ENCODE results near the gene PPP6R2.
"Not testable (repeated sequence)": the region's sequence is repeated elsewhere in the genome, so short reads cannot be mapped to it uniquely, and the experiment has no call there.

The PPP6R2 gene

DNA sequence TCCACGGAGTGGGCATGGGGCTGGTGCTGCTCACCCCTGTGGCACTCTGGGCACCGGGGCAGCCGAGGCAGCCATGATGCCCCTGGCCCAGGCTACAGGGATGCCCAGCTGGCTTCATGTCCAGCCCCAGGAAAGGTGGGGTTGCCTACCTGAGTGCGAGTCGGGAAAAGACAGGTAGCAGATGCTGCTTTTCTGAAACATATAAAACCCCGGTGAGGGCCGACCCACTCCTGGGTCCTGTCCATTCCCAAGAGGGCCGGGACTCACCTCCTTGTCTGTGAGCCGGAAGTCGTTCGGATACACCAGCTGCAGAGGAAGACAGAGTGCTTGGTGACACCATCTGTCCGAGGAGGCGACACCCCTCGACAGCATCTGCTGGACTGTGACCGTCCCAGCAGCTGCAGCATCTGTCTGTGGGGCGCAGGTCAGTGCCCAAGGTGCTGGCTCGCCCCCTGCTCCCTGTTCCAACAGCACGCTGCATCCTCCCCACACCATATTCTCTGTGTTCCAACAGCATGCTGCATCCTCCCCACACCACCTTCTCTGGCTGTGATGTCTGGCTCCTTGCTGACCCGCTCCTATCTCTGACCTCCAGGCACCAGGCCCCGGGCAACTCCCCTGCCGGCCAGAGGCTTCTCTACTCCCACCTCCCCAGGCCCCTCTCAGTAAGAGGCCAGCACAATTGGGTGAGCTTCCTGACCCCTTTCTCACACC is 24.3 kb upstream of the PPP6R2 start:
- no peak for DNase-seq (ENCODE audit: low read depth)
- TF ChIP-seq, protein P1, sequence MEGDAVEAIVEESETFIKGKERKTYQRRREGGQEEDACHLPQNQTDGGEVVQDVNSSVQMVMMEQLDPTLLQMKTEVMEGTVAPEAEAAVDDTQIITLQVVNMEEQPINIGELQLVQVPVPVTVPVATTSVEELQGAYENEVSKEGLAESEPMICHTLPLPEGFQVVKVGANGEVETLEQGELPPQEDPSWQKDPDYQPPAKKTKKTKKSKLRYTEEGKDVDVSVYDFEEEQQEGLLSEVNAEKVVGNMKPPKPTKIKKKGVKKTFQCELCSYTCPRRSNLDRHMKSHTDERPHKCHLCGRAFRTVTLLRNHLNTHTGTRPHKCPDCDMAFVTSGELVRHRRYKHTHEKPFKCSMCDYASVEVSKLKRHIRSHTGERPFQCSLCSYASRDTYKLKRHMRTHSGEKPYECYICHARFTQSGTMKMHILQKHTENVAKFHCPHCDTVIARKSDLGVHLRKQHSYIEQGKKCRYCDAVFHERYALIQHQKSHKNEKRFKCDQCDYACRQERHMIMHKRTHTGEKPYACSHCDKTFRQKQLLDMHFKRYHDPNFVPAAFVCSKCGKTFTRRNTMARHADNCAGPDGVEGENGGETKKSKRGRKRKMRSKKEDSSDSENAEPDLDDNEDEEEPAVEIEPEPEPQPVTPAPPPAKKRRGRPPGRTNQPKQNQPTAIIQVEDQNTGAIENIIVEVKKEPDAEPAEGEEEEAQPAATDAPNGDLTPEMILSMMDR (IDR thresholded peaks at IDR 0.05; ENCODE audit: insufficient read depth, low read depth, low read length, missing control alignments) = no peak
- H3K4me3 ChIP-seq (ENCODE audit: low read length) = no peak overlapping the region

DNA sequence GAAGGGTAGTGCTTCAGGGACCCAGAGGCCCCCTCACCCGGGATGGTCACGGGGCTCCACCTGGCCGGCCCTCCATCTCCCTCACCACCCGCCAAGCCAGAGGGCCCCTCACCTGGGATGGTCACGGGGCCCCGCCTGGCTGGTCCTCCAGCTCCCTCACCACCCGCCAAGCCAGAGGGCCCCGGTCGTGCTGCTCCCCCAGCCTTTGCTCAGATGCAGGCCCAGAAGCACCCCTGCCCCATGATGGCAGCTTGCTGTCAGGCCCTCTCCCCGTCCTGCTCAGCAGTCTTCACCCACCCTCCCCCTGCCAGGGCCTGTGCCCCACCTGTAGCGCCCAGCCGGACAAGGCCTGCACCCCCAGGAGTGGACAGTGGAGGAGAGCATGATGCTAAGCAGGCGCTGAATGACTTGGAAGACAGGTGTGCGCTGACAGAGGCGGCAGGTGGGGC is 23.6 kb upstream of the PPP6R2 start:
- DNase-seq (ENCODE audit: low read depth) = no peak
- H3K4me3 ChIP-seq (ENCODE audit: low read length) = no peak overlapping the region
- TF ChIP-seq, protein P1 (IDR thresholded peaks at IDR 0.05; ENCODE audit: insufficient read depth, low read depth, low read length, missing control alignments) = no peak

DNA sequence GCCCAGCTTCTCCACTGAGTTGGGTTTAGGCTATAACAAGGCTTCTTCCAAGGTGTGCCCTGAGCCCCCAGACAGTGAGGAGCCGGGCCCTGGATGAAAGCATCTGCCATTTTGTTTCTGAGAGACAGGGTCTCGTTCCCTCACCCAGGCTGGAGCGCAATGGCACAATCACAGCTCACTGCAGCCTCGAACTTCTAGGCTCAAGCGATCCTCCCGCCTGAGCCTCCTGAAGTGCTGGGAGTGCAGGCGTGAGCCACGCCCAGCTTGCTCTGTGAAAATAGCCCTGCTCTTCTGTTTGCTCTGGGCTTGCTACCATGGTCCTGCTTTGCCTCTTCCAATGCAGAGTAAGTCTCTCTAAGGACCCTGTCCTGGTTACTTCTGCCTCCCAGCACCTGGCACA is 23.0 kb upstream of the PPP6R2 start:
- TF ChIP-seq, protein P1 (IDR thresholded peaks at IDR 0.05; ENCODE audit: insufficient read depth, low read depth, low read length, missing control alignments) = no peak
- DNase-seq (ENCODE audit: low read depth) = no peak
- H3K4me3 ChIP-seq (ENCODE audit: low read length) = no peak overlapping the region

DNA sequence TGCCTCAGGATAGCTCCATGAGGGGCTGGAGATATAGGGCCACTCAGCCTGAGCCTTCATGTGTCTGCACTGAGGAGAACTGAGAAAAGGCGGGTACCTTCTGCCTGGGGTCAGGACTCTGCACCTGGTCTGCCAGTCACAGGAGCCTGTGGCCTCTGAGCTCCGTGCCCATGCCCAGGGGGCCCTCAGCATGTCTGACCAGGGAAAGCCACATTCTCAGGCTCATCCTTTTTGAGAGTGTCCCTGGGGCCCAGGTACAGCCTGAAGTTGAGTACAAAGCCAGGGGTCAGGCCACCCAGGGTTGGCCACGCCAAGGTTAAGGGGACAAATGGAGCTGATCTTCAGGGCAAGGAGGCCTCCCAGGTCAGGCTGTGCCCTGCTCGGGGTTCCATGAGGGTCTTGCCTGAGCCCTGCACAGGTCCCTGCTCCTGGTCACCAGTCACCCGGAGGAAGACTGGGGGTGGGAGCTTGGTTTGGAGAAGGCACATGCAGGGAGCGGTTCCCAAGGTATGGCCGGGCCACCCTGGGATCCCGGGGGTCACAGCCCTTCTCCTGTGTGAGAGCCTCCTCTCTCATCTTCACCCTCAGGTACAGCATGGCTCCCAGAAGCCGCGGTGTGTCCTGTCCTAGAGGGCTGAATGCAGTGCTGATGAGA is 22.3 kb upstream of the PPP6R2 start:
- no peak overlapping the region for H3K4me3 ChIP-seq (ENCODE audit: low read length)

DNA sequence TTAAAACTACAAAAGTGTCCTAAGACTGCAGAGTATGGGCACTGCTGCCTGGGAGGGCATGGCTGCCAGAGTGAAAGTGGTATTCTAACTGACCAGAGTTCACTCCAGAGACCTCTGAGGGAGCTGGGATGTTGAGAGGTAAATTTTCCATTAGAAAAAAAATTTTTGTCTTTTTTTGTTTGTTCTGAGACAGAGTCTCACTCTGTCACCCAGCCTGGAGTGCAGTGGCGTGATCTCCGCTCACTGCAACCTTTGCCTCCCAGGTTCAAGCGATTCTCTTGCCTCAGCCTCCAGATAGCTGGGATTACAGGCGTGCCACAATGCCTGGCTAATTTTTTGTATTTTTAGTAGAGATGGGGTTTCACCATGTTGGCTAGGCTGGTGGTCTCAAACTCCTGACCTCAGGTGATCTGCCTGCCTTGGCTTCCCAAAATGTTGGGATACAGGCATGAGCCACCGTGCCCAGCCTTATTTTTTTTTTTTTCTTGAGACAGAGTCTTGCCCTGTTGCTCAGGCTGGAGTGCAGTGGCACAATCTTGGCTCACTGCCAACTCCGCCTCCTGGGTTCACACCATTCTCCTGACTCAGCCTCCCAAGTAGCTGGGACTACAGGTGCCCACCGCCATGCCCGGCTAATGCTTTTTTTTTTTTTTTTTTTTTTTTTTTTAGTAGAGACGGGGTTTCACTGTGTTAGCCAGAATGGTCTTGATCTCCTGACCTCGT is 20.6 kb upstream of the PPP6R2 start:
- DNase-seq (ENCODE audit: low read depth); H3K4me3 ChIP-seq (ENCODE audit: low read length): not testable (repeated sequence)

More for the DNA sequence above, 22.3 kb upstream of the PPP6R2 start:
- no peak for DNase-seq (ENCODE audit: low read depth)
- TF ChIP-seq, protein P1 (IDR thresholded peaks at IDR 0.05; ENCODE audit: insufficient read depth, low read depth, low read length, missing control alignments) = no peak

DNA sequence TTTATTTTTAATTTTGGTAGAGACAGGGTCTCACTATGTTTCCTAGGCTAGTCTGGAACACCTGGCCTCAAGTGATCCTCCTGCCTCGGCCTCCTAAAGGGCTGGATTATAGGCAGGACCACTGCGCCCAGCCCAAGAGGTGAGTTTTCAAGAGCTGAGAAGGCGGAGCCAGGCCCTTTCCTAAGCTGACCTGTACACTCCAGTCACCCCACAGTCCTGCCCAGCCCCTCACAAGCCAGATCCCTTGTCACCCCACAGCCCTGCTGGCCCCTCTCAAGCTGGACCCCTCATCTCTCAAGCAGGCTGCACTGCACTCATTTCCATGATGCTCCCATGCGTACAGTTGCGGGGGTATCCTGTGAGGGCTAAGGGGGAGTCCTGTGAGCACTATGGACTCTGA is 19.2 kb upstream of the PPP6R2 start:
- TF ChIP-seq, protein P1 (IDR thresholded peaks at IDR 0.05; ENCODE audit: insufficient read depth, low read depth, low read length, missing control alignments) = no peak
- no peak for DNase-seq (ENCODE audit: low read depth)
- no peak overlapping the region for H3K4me3 ChIP-seq (ENCODE audit: low read length)

DNA sequence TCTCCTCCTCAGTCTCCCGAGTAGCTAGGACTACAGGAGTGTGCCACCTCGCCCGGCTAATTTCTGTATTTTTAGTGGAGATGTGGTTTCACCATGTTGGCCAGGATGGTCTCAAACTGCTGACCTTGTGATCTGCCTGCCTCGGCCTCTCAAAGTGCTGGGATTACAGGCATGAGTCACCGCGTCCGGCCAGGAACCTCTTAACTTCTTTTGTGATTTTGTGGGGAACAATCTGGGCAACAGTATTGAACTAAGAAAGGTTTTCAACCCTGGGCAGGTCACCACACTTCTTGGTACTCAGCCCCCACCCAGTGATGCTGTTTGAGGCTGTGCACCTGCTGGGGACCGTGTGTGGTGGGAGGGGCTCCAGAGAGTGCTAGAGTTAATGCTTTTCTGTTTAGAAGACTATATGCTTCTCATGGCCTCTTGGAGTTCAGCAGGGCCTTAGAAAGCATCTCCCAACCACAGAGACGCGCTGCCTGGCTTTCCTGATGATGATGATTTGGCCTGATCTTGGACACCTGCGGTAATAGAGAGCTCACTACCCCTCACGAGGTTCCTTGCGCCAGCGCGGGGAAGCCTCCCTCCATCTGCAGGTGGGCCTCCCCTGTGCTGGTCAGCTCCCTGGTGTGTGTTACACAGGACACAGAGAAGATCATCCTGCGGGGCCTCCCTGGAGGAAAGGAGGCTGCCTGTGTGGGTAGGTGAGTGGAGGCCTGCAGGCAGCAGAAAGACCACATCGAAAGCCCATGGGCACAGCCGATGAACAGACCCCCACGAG is 17.5 kb upstream of the PPP6R2 start:
- DNase-seq (ENCODE audit: low read depth) = no peak
- H3K4me3 ChIP-seq (ENCODE audit: low read length) = peak overlapping the region; percentile 54
- TF ChIP-seq, protein P1 (IDR thresholded peaks at IDR 0.05; ENCODE audit: insufficient read depth, low read depth, low read length, missing control alignments) = no peak

All from epithelial cell of esophagus (primary cell).